Endothelial cell of umbilical vein (primary cell): ENCODE data around the gene SYT17. TPM values are rescaled to one million over a fixed set of nuclear protein-coding genes. Genes with fewer than 3 reads are reported as not detected.

Source experiments
- BruUV-seq: library from RNA; stranded (reverse); fragments of 400-500 nt; replicated peaks from 2 replicates; lab custom pipeline; 2021; lab: Mats Ljungman, UMichigan
- CTCF ChIA-PET: fragments of 300-600, 350-600 bp; sonication (Branson Sonifier 250); formaldehyde crosslinking; loops from one replicate; lab custom pipeline; 2021; ENCODE audit warnings: antibody characterized with exemption, inconsistent platforms; lab: Charles Lee
- POLR2A ChIA-PET: fragments of 300-600, 350-600 bp; sonication (Branson Sonifier 250); formaldehyde crosslinking; loops from one replicate; lab custom pipeline; 2021; ENCODE audit warnings: antibody characterized with exemption, inconsistent platforms; lab: Charles Lee
- DNase-seq: peaks from one replicate; pipeline ENCODE4 v3.0.0-alpha.2; 2011; ENCODE audit warnings: low read depth, low spot score
- FAIRE-seq: peaks from 2 replicates; lab custom pipeline; 2011; peaks lifted over from hg19 to GRCh38; lab: Jason Lieb, UNC
- H2AFZ ChIP-seq: 2 replicates; pipeline ENCODE4 v1.6.0; 2012; ENCODE audit warnings: low read depth, low read length, control low read depth, inconsistent platforms
- H3K27ac ChIP-seq: 2 replicates; pipeline ENCODE4 v1.5.1; 2011; ENCODE audit warnings: low read depth, mild to moderate bottlenecking, control low read depth, low read length, moderate library complexity; ENCODE audit not compliant: insufficient read depth
- H3K27me3 ChIP-seq, 2 experiments: 2 replicates each; pipeline versions ENCODE4 v1.6.0 to v1.6.1; 2011; ENCODE audit warnings: low read length in 2 of 2, mixed read lengths in 1 of 2; ENCODE audit not compliant: control insufficient read depth in 2 of 2, insufficient read depth in 2 of 2
- H3K36me3 ChIP-seq, 2 experiments: 2 replicates in 1 of 2; 3 replicates in 1 of 2; pipeline ENCODE4 v1.5.1; 2011; ENCODE audit warnings: low read length in 2 of 2, mild to moderate bottlenecking in 1 of 2, moderate library complexity in 1 of 2; ENCODE audit not compliant: control insufficient read depth in 2 of 2, insufficient read depth in 2 of 2; ENCODE audit errors: extremely low read depth in 1 of 2
- H3K4me1 ChIP-seq: 3 replicates; pipeline ENCODE4 v1.5.1; 2011; ENCODE audit warnings: mild to moderate bottlenecking, low read length; ENCODE audit not compliant: control insufficient read depth, insufficient read depth; ENCODE audit errors: extremely low read depth
- H3K4me2 ChIP-seq: 2 replicates; pipeline ENCODE4 v1.6.1; 2011; ENCODE audit warnings: low read length, control low read depth, mixed read lengths; ENCODE audit not compliant: insufficient read depth
- H3K4me3 ChIP-seq, 3 experiments: fragments of 200-600 bp in 1 of 3; sonication (generic), shearing (Covaris generic) in 1 of 3; replicated peaks in 1 of 3; 2 replicates each; pipeline ENCODE4 v1.5.1; 2011 to 2016; ENCODE audit warnings: control low read depth in 3 of 3, low read length in 3 of 3, mild to moderate bottlenecking in 2 of 3, inconsistent platforms in 1 of 3, low read depth in 1 of 3, moderate library complexity in 1 of 3; ENCODE audit not compliant: insufficient read depth in 1 of 3
- H3K79me2 ChIP-seq: 2 replicates; pipeline ENCODE4 v1.6.0; 2012; ENCODE audit warnings: low read length, inconsistent platforms; ENCODE audit not compliant: control insufficient read depth, insufficient read depth
- H3K9ac ChIP-seq: replicated peaks from 2 replicates; pipeline ENCODE3; 2011; ENCODE audit warnings: low read length, control low read depth; ENCODE audit not compliant: insufficient read depth; ENCODE audit errors: extremely low read depth
- H3K9me1 ChIP-seq: replicated peaks from 3 replicates; pipeline ENCODE4 v1.6.0; 2011; ENCODE audit warnings: mild to moderate bottlenecking, low read length; ENCODE audit not compliant: control insufficient read depth, insufficient read depth; ENCODE audit errors: extremely low read depth
- H3K9me3 ChIP-seq: replicated peaks from 2 replicates; pipeline ENCODE4 v1.5.1; 2012; ENCODE audit warnings: low read length, inconsistent platforms; ENCODE audit not compliant: control insufficient read depth, insufficient read depth
- H4K20me1 ChIP-seq: replicated peaks from 2 replicates; pipeline ENCODE3; 2011; ENCODE audit warnings: mild to moderate bottlenecking, low read length; ENCODE audit not compliant: control insufficient read depth, insufficient read depth; ENCODE audit errors: extremely low read depth
- EZH2 ChIP-seq: IDR thresholded peaks from 2 replicates; pipeline ENCODE4 v1.6.1; 2012; ENCODE audit warnings: borderline replicate concordance, low read depth, mild to moderate bottlenecking, moderate library complexity, low read length, inconsistent platforms; ENCODE audit not compliant: severe bottlenecking
- FOS ChIP-seq: IDR thresholded peaks from 2 replicates; pipeline ENCODE4 v1.6.1; 2011; ENCODE audit warnings: mild to moderate bottlenecking, low read length, moderate library complexity, borderline replicate concordance; ENCODE audit not compliant: insufficient read depth
- GATA2 ChIP-seq: IDR thresholded peaks from 2 replicates; pipeline ENCODE4 v1.7.0; 2011; ENCODE audit warnings: low read depth, mild to moderate bottlenecking, moderate library complexity, mixed read lengths, low read length; ENCODE audit not compliant: insufficient read length, insufficient read depth
- JUN ChIP-seq: IDR thresholded peaks from 2 replicates; pipeline ENCODE4 v1.6.1; 2011; ENCODE audit warnings: borderline replicate concordance, low read depth; ENCODE audit not compliant: insufficient read length, insufficient read depth
- MYC ChIP-seq: IDR thresholded peaks from one replicate; pipeline ENCODE4 v1.6.1; 2011; ENCODE audit warnings: mild to moderate bottlenecking, low read depth, low read length
- POLR2A ChIP-seq: IDR thresholded peaks from 2 replicates; pipeline ENCODE4 v1.6.1; 2012; ENCODE audit warnings: low read depth, mild to moderate bottlenecking, control low read depth, low read length
- POLR2AphosphoS5 ChIP-seq: IDR thresholded peaks from 2 replicates; pipeline ENCODE4 v1.6.1; 2012; ENCODE audit warnings: low read depth, mild to moderate bottlenecking, control low read depth, low read length, moderate library complexity; ENCODE audit not compliant: insufficient read depth
- dilution Hi-C: fragments of 300-500 bp; cut with MboI; formaldehyde crosslinking; loops from one replicate; pipeline ENCODE4 v1.15.0; 2019; ENCODE audit warnings: low sequenced_read_pairs; ENCODE audit not compliant: extremely low pct_ligation_motif_present
- intact Hi-C: fragments of 100-400 bp; cut with micrococcal nuclease; formaldehyde crosslinking; loops from one replicate; pipeline ENCODE4 v1.10.0; 2022
- polyA plus RNA-seq, 4 experiments: library from polyadenylated mRNA; depleted of rRNA in 3 of 4; stranded (reverse) in 3 of 4; unstranded in 1 of 4; fragments of >200 nt; gene quantifications; 2 replicates each; pipeline versions ENCODE4 v1.2.1 to v1.2.3, GENCODE V29; 2011 to 2012; ENCODE audit warnings: missing spikeins in 1 of 4
- total RNA-seq: library from RNA; stranded (reverse); gene quantifications from 2 replicates; pipeline ENCODE4 v1.2.3, GENCODE V29; 2021
- TF ChIP-seq, protein P1 (sequence below): IDR thresholded peaks from 2 replicates; pipeline ENCODE4 v1.6.1; 2011; ENCODE audit not compliant: insufficient read depth, insufficient read length
- TF ChIP-seq, protein P2 (sequence below), 2 donors: IDR thresholded peaks; 1 replicate in 1 of 2; 2 replicates in 1 of 2; pipeline ENCODE4 v1.5.1; 2011; ENCODE audit warnings: low read length in 2 of 2, mild to moderate bottlenecking in 2 of 2, moderate library complexity in 2 of 2, control low read depth in 1 of 2, inconsistent platforms in 1 of 2, low read depth in 1 of 2; ENCODE audit not compliant: insufficient read depth in 1 of 2; ENCODE audit errors: extremely low read depth in 1 of 2

Gene SYT17
- total and polyA plus RNA-seq, 2 donors (not counting 3 experiments of a cell fraction or from before 2014, with no cell fraction given), result 1.9 to 4.2 TPM

DNA sequence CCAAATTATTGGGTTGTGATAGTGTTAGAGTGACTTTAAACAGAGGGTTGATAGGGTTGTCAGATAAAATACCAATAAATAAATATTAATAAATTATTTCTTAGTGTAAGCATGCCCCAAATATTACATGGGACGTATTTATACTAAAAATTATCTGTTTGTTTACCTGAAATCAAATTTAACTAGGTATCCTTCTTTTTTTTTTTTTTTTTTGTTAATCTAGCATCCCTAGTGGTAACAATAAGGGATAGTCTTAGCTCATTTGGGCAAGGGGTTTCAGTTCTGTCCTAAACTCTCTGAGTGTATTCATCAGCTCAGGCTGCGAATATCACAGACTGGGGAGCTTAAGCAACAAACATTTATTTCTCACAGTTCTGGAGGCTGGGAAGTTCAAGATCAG lies 118.8 kb downstream of the SYT17 start:
- Histone ChIP-seq H3K4me2 (no peak overlapping the region), H4K20me1 (no peaks in the 10 kb centered on the region), H3K4me1 (no peaks in the 10 kb centered on the region), H3K9ac (no peak overlapping the region), H2AFZ (no peak overlapping the region), H3K9me3 (no peaks in the 10 kb centered on the region), H3K27me3 (no peaks in the 10 kb centered on the region), H3K36me3 (no peaks in the 10 kb centered on the region), H3K79me2 (no peaks in the 10 kb centered on the region), H3K27ac (no peak overlapping the region), H3K4me3 (no peak overlapping the region), H3K9me1 (peaks cover 2% of the 10 kb centered on the region)
- dilution Hi-C loops (no loop called here), intact Hi-C loops (no loop called here)
- DNase-seq, result no peak
- ChIA-PET CTCF (no interaction called here), POLR2A (no interaction called here)
- TF ChIP-seq MYC (no peak), EZH2 (no peak), GATA2 (no peak), POLR2AphosphoS5 (no peak), JUN (no peak), POLR2A (no peak), FOS (no peak)
- TF ChIP-seq, protein P1, sequence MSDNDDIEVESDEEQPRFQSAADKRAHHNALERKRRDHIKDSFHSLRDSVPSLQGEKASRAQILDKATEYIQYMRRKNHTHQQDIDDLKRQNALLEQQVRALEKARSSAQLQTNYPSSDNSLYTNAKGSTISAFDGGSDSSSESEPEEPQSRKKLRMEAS, result no peak
- TF ChIP-seq, protein P2, sequence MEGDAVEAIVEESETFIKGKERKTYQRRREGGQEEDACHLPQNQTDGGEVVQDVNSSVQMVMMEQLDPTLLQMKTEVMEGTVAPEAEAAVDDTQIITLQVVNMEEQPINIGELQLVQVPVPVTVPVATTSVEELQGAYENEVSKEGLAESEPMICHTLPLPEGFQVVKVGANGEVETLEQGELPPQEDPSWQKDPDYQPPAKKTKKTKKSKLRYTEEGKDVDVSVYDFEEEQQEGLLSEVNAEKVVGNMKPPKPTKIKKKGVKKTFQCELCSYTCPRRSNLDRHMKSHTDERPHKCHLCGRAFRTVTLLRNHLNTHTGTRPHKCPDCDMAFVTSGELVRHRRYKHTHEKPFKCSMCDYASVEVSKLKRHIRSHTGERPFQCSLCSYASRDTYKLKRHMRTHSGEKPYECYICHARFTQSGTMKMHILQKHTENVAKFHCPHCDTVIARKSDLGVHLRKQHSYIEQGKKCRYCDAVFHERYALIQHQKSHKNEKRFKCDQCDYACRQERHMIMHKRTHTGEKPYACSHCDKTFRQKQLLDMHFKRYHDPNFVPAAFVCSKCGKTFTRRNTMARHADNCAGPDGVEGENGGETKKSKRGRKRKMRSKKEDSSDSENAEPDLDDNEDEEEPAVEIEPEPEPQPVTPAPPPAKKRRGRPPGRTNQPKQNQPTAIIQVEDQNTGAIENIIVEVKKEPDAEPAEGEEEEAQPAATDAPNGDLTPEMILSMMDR (IDR thresholded peaks at IDR 0.05; ENCODE audit: extremely low read depth in 1 of 2, insufficient read depth in 1 of 2, low read depth in 1 of 2, low read length in 2 of 2), result no peak
- BruUV-seq, result no TSS peak
- no peak for FAIRE-seq
